SIG-M5 treated with dmso at 0.1 percent for 504 hours (cell line): ENCODE measurements around the gene CYLD.

Experiments used
- DNase-seq: peaks from one replicate; lab custom pipeline; 2025; ENCODE audit not compliant: unreplicated experiment; lab: John Stamatoyannopoulos, UW

Gene CYLD

DNA sequence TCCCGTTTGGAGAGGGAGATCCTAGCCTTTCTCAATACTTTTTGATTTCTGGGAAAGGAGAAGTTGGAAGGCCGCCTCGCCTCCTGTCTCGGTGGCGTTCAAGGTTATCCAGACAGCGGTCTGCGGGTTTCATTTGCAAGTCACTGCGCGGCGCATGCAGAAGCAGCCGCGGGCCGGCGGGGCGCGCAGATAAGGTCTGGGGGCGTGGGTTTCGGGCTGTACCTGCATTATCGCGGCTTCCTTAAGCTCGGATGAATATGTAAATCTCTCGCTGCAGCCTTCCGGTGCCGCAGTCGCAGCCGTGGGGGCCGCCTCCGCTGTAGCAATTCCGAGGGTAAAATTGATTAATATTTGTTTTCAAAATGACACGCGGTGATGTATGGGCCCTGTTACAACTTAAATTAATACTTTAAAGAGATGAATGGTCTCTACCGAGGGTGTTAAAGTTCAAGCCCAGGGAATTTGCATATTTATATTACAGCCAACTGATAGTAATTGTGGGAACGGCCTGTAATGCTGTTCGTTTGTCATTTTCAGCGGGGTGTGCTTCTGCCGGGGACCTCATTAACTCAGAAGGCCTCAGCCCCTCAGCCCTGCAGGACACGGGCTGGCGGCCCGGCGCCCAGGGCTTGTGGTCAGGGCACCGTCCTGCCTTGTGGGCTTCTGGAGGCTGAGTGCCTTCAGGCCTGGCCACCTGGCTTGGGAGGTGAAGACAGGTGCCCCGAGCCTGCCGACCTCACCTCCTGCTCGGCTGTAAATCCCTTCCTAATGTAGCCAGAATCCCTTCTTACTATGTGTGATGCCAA lies 99.4 kb downstream of the CYLD start:
- DNase-seq, result no peak

DNA sequence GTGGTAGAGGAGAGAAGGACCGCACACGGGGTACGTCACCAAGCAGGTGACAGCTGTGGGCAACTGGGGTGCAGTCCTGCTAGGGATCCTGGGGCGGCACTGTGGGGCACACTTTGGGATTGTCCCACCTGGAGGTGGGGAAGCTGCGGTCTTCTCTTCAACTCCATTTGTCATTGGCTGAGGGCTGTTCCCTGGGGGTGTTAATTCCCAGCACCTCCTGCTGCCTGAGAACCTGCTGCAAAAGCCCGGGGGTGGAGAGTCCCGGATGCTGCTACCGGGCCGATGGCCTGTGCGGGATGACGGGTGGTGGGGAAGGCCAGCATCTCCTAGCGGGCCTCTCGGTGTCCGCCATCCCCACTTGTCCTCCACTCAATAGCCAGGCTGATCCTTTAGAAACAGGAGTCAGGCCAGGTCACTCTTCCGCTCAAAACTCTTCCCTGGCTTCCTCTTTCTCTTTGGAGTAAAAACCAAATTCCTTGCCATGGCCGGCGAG lies 100.2 kb downstream of the CYLD start:
- DNase-seq, result no peak

DNA sequence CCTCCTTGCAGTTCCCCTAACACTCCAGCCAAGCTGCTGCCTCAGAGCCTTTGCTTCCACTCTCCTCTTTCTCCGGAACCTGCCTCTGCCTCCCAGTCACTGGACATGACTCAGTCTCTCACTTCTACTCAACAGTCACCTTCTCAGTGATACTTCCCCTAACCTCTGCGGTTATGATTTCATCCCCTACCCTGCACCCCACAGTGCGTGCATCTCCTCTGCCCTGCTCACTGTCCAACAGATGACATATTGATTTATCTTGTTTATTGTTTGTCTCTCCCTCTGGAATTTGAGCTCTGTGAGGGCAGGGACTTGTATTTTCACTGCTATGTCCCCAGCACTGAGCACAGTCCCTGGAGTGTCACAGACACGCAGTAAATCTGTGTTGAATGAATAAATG lies 100.7 kb downstream of the CYLD start:
- DNase-seq, result no peak

DNA sequence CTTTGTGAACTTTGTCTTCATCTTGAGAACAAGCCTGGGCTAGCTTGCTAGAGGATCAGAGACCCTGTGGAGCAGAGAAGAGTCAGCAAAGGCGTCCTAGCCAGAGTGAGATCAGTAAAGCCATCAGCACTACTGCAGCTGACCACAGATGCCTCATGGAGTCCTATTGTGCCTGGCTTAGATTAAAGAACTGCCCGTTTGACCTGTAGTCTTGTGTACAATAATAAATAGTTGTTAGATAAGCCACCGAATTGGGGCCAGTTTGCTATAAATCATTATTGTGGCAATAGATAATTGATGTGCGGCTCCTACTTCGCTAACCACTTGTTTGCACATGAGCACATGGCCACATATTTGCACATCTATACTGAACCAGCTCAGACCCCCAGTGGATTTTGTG lies 103.0 kb downstream of the CYLD start:
- DNase-seq, result no peak

DNA sequence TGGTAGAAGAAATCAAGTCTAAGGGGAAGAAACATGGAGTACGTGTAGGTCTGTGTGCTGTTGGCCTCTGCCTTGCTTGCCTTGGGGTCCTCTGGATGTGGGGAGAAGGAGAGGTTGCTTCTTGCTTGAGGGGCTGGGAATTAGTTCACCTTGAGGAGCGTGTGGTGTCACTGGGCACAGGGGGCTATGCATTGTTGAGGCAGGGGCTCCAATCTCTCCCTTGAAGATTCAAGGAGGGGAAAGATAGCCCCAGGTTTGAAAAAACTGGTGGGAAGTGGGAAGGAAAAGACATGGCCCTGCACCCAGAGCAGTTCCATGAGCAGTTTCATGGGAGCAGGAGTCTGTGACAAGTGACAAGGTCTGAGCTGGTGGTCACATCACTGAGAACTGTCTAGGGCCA lies 103.4 kb downstream of the CYLD start:
- no peak for DNase-seq

DNA sequence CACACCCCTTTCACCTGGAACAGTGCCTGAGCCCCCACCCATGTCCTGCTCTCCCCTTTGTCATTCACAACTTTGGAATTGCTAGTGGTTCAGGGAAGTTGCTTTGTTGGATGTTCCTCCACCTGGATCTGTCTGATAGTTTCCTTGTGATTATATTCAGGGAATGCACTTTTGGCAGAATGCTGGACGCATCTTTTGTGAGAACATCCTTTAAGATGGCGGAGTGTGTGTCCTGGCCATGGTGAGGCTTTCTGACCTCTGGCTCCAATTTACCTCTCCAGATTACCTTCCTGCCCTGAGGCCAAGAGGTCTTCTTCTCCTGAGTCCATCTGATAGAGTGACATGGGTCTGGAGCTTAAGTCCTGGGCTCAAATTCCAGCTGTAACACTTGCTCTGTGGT lies 104.6 kb downstream of the CYLD start:
- no peak for DNase-seq

DNA sequence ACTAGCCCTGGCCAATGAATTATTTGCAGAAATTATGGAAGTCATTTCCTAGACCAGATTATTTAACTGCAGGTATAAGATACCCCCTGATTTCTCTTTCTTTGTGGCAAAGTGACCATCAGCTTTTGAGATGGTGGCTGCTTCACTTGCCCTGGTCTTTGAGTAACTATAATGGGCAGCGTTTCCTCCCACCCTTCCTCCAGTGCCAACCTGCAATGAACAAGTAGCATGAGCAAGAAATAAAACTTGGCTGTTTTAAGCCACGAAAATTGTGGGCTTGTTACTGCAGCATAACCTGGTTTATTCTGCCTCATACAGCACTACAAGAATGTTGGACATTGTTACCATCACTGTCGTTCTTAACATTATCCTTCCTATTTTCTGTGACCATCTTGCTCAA lies 105.3 kb downstream of the CYLD start:
- DNase-seq, result no peak

DNA sequence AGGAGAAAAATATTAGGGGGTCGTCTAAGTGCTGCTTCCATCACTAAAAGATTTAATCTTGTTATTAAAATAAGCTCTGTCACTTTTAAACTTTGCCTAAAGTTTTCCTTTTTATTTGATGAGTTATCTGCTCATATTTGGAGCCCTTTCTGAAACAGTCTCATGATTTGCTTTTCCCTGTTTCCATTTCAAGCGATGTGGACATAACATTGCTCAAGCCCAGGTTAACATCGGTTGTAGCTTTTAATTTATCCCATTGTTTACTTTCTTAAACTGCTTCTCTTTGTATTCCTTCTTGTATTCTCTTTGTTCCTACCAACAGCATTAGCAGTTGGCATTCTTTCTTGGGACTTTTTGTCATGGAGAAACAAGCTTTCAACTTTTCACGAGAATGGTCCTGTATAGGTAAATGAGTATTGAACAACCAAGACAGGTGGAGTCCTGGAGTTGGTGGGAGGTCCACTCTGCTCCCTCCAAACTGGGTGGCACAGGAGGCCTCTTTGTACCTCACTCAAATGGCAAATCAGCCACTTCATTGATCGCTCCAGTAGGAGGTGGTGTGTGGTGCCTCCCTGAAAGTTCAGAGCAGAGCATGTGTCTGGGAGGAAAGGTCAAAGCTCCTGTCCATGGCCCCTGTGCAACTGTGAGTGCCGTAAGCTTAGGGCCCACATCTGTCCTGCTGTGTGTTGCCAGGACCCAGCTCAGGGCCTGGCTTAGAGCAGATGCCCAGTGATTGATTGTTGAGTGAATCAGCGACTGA lies 107.0 kb downstream of the CYLD start:
- DNase-seq, result no peak
